ENCODE measurements around the gene GRAP2.
"Not testable (repeated sequence)": the region's sequence is repeated elsewhere in the genome, so short reads cannot be mapped to it uniquely, and the experiment has no call there.

The GRAP2 gene

GRCh38 chr22:39943953-39944872 is 43.3 kb downstream of the GRAP2 start:
- DNase-seq (ENCODE audit: low read depth), result no peak

- DNase-seq (ENCODE audit: low read depth), result no peak
Measured at GRCh38 chr22:39946126-39946502, 45.2 kb downstream of the GRAP2 start.

DNA sequence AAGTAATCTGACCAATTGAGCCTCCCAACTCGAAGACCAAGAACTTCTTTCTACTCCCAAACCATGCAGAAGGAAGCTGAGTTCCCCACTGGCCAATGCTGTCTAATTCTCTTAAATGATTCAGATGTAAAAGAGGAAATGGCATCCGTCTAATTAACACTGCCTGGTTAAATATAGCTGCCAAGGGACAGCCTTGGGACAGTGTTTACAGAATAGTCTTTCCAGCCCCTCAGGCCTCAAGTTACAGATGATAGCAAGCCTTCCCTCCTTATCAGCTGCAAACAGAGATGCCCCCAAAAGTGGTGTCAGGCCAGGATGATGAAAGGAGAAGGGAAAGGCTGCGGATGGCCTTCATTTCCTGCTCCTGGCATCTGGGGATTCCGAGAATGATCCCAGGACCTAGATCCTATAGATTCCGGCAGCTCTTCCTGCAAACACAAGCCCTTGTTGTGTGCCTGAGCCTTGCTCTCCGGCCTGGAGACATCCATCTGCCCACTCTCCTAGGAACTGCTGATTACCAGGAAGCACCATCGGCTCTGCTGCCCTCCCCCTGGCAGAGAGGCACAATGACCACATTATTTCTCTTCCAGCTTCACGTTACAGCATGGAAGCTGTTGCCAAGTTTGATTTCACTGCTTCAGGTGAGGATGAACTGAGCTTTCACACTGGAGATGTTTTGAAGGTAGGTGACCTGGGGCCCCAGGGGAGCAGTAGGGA is 45.8 kb downstream of the GRAP2 start:
- DNase-seq (ENCODE audit: low read depth), result no peak

DNA sequence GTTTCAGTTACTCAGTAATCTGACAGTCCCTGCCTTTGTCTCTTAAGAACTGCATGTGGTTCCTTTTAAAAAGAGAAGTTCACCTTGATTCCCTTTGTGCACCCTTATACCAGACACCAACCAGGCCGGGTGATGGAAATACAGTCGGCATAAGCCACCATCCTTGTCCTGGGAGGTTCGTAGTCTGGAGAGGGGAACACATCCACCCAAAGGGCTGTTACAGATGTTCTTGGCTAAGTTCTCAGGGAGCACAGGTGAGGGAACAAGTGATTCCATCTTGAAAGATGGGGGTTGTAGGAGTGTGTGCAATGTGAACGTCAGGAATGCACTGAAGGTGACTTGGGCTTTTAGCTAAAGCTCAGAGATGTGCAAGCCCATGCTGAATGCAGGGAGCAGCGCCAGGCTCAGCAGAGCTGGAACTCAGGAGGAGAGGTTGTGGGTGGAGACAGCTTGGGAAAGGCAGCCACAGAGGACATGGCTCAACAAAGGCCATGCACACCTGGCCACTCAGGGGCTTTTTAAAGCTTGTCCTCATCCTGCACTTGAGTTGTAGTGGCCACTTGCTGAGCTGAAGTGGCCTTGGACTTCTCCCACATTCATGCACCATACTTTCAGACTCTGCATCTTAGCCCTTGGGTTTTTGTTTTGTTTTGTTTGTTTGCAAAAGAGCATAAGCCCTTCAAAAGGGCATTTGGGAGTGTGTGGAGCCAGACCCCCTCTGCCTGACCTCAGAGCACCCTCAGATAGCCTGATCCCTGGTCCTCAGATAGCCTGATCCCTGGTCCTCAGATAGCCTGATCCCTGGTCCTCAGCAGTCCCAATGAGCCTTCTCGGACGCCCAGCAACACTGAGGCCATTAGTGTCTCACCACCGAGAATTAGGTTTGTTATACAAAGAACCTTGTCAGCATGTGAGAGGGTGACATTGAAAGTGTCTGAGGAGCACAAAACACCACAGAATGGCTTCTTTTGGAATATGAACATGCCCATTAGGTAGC is 46.6 kb downstream of the GRAP2 start:
- no peak for DNase-seq (ENCODE audit: low read depth)

DNA sequence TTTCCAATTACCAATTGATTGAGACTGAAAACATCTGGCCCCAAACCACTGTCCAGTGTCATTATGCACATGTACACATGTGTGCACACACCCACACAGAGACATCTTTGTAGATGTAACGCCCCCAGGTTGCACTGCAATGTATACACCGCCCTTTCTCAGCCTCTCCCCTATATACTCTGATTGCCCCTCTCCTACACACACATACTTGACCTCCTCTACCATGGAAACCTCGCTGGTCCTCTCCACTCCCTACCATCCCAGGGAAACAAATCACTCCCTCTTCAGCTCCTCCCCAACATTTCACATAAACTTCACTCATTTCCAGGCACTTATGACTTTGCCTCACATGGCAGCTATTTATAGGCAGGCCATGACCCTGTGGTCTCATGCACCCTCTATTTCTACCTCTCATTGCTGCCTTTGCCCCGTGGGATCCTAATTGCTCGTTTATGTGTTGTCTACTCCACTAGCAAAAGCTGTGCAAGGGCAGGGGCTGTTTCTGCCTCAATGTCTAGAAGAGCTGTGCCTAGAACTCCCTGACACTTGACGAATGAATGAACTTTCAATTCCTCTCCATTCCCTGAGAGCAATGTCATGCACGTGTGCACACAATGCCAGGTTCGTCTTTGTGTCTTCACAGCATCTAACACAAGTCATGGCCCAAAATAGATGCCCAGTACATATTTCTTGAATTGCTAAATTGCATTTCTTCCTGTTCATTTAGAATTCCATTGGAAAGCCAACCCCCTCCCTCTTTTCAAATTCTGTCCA is 49.3 kb downstream of the GRAP2 start:
- DNase-seq (ENCODE audit: low read depth), result no peak

DNA sequence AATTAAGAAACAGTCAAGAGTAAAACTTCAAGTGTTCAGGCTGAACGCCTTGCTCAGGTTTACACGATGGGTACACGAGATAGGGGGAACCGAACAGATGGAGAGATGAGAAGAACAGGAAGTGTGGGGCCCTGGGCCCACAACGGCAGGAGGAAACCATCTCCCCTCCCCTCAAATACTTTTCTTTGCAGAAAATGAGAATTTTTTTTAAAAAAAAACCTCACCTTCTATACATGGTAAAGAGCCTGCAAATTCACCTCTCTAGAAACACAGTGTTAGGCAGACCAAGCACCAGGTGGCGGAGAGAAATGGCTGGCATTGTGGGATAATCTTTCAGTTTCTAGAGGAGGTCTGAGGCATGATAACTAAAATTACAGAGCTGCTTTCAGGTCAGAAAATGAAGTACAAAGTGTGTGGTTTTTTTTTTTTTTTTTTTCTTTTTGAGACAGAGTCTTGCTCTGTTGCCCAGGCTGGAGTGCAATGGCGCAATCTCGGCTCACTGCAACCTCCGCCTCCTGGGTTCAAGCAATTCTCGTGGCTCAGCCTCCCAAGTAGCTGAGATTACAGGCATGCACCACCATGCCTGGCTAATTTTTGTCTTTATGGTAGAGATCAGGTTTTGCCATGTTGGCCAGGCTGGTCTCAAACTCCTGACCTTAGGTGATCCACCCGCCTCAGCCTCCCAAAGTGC is 50.9 kb downstream of the GRAP2 start:
- DNase-seq (ENCODE audit: low read depth), result not testable (repeated sequence)

GRCh38 chr22:39952347-39952746 is 51.5 kb downstream of the GRAP2 start:
- DNase-seq (ENCODE audit: low read depth), result no peak

DNA sequence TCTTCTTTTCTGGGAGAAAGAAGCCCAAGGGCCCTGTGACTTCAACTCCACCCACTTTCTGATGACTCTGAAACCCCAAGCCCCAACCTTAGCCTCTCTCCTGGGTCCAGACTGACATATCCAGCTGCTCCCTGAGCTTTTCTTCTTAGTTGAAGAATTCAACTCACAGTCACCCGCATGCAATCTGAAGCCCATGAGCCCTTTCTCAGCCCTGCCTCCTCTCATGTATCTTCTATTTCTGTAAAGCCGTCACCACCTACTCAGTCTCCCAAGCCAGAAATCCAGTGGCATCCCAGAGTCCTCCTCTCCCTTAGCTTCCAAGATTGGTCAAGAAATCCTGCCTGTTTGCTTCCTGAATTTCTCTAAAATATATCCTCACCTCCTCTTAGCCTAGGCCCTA is 52.2 kb downstream of the GRAP2 start:
- no peak for DNase-seq (ENCODE audit: low read depth)

DNA sequence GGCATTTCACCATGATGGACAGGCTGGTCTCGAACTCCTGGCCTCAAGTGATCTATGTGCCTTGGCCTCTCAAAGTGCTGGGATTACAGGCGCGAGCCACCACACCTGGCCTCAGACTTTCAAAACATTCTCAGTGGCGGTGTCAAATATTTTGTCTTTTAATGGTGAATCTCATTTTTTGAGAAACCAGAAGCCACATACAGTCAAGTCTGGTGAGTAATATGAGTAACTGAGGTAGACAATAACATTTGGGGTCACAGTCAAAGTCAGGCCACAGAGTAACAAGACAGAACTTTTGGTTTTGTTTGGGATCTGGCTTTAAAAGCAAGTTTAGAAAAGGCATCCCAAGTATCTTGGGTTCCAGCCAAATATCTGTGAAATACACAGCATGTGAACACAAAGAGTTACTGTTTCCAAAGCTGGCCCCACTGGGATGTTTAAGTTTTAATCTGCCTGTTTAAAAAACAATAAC is 53.7 kb downstream of the GRAP2 start:
- DNase-seq (ENCODE audit: low read depth), result no peak

DNA sequence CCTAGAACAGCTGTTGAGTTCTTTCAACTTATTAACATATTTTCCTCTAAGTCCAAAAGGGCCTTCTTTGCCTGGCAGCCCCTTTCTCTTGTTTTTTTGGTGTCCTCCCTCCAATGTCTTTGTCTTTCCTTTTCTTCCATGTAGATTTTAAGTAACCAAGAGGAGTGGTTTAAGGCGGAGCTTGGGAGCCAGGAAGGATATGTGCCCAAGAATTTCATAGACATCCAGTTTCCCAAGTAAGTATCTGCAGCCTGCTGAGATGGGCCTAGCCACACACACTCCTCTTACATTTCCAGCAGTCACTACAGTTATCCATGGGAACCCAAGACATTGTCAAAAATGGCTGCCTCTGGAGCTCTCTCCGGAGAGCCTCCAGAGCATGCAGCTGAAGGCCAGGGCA is 54.8 kb downstream of the GRAP2 start:
- no peak for DNase-seq (ENCODE audit: low read depth)

- DNase-seq (ENCODE audit: low read depth), result no peak
Measured at GRCh38 chr22:39956932-39957664, 56.2 kb downstream of the GRAP2 start.

DNA sequence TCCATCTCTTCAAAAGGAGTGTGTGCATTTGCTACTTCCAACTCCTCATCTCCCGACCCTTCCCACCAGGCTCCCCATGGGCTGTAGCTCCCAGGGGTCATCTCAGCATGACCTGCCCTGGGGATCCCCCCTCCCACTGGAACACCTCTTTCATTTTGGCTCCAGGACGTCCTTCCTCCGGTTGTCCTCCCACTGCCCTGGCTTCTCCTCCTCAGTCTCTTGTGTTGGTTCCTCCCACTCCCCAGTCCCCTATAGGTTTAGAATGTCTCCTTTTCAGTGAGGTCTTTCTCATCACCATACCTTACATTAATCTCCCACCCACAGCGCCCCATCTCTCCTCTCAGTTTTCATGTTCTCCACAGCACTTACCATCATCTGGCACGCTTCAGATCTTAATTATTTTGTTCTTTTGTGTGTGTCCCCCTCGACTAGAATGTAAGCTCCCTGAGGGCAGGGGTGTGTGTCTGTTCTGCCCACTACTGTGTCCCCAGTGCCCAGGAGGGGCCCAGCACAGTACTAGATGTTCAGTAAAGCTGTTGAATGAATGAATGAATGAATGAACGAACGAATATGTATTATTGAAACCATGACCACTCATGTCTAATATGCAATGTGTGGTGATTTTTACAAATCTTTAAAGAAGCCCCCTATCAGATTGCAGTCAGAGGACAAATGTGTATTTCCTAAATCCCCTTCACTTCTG is 57.3 kb downstream of the GRAP2 start:
- DNase-seq (ENCODE audit: low read depth), result no peak

DNA sequence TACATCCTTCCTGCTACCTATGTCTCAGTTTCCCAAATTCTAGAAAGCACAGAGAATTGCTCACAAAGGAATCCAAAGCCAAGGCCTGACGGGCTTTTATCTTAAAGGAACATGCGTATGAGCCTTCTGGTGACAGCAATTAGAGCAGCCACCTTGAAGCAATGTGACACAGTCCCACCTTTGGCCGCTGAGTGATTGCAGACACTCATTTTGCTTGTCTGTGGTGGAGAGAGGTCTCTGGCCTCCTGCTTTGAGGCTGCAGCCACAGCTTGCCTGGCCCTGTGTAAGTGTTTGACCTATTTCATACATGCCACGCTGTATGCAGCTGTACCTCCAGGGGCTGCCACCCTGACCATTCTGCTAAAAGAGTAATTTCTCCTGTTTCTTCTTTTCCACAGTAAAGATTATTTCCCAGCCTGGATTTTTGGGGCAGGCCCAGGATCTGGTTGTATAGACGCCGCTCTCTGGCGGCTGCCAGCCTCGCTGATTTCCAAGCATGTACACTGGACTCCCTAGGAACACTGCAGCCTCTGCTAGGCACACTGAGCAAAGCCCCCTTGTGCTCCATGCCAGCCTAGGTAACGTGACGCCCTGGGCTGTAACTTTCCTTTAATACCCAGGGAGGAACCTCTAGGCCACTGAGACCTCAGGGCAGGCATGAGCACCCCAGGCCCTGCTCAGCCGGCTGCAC is 58.2 kb downstream of the GRAP2 start:
- DNase-seq (ENCODE audit: low read depth), result no peak

DNA sequence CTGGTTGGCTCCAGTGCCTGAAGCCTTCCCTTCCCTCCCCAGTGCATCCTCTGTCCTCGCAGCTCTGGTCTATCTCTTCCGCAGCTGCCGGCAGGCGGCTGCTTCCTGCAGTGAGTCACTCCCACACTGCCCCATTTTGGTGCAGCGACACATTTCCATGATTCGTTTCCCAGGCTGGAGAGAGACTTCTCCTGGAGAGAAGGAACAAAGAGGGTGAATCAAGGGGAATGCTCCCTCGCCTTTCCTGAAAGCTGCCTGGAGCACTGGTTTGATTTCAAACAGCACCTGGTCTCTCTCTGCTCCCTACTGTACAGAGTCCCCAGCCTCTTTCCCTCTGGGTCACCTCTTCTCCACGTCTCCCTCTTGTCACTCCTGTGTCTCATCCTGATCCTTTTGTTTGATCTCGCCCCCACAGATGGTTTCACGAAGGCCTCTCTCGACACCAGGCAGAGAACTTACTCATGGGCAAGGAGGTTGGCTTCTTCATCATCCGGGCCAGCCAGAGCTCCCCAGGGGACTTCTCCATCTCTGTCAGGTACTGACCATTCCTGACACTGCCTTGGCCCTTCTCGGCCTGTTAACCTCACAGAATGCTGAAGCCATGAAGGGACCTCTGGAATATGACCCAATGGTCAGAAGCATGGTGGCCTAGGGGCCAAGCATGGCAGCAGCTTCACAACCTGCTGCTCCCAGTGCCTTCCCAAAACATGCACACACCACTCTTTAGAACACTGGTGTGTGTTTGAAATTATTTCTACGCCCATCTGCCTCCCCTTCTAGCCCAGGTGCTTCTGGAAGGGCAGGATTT is 59.0 kb downstream of the GRAP2 start, which contains the start of gene TMA7B:
TSS of gene TMA7B (plus strand) at position 758 of the 808 bp plus-strand sequence. CDS start 3,978 bp downstream, outside the sequence.
- no peak for DNase-seq (ENCODE audit: low read depth)

DNA sequence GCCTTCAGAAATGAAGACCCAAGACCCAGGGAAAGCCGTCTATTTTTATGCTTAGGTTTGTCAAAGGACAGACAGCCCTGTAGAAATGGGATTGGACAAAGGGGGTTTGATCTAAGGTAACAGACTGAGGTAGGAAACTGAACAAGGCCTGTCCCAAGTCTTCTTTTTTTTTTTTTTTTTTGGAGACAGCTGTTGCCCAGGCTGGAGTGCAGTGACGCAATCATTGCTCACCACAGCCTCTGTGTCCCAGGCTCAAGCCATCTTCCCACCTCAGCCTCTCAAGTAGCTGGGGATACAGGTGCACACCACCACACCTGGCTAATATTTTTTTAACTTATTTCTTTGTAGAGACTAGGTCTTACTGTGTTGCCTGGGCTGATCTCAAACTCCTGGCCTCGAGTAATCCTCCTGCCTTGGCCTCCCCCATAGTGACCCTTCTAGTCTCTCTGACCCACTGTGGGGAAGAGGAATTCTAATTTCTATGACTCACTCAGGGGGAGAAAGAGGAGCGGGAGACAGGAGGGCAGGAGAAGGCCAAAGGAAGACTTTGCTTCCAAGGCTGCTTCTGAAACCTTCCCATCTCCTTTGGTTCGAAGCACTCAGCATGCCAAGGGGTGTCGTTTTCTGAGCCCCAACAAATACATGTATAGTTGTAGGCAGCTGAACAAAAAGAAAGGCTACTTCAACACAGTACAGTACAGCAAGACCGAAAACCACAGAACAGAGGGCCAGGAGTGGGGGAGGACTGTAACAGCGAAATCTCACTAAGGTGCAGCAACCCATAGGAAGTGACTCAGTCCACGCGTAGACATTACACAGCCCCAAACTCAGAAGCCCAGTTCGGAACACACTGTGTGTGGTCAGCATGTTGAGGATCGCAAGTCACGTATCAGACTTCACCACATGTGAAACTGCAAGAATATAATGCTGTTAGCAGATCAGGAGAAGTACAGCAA is 60.2 kb downstream of the GRAP2 start:
- peak; percentile 65 for DNase-seq (ENCODE audit: low read depth)

- DNase-seq (ENCODE audit: low read depth), result no peak
Measured at GRCh38 chr22:39962071-39962470, 61.2 kb downstream of the GRAP2 start.

Data from activated T-cell treated with anti-CD3 and anti-CD28 coated beads for 24 hours (primary cell).